Stimulated activated CD4-positive, alpha-beta T cell treated with anti-CD3 and anti-CD28 coated beads, TNF-alpha, amount 100 ng/mL, for 4 hours (primary cell): ENCODE data around the gene LRRC3.

Source experiments
- DNase-seq, 3 experiments: peaks; one replicate each; pipeline ENCODE4 v3.0.0-alpha.2; 2020; ENCODE audit warnings: low read depth in 3 of 3

The LRRC3 gene

GRCh38 chr21:44423941-44424607 is 31.2 kb upstream of the LRRC3 start:
- DNase-seq = no peak

GRCh38 chr21:44424608-44425306 is 30.6 kb upstream of the LRRC3 start:
- no peak for DNase-seq

- no peak for DNase-seq
Measured at GRCh38 chr21:44425307-44425894, 29.9 kb upstream of the LRRC3 start.

GRCh38 chr21:44425895-44426662 is 29.2 kb upstream of the LRRC3 start:
- no peak for DNase-seq

- DNase-seq = no peak
Measured at GRCh38 chr21:44426663-44427191, 28.6 kb upstream of the LRRC3 start.

- DNase-seq = no peak
Measured at GRCh38 chr21:44427241-44428120, 27.8 kb upstream of the LRRC3 start.

GRCh38 chr21:44428281-44428960 is 26.9 kb upstream of the LRRC3 start:
- peak in 2 of 3 experiments; percentile 3 to 13 for DNase-seq

- no peak for DNase-seq
Measured at GRCh38 chr21:44429894-44430293, 25.4 kb upstream of the LRRC3 start.

GRCh38 chr21:44431300-44431699 is 24.0 kb upstream of the LRRC3 start:
- no peak for DNase-seq

- no peak for DNase-seq
Measured at GRCh38 chr21:44432841-44433790, 22.2 kb upstream of the LRRC3 start.

GRCh38 chr21:44433791-44434567 is 21.3 kb upstream of the LRRC3 start:
- no peak for DNase-seq

GRCh38 chr21:44434568-44434925 is 20.8 kb upstream of the LRRC3 start:
- no peak for DNase-seq

- no peak for DNase-seq
Measured at GRCh38 chr21:44434936-44435635, 20.2 kb upstream of the LRRC3 start.

- no peak for DNase-seq
Measured at GRCh38 chr21:44436111-44436611, 19.1 kb upstream of the LRRC3 start.

- DNase-seq = no peak
Measured at GRCh38 chr21:44436958-44437357, 18.4 kb upstream of the LRRC3 start.

GRCh38 chr21:44437371-44437695 is 18.0 kb upstream of the LRRC3 start:
- no peak for DNase-seq

- no peak for DNase-seq
Measured at GRCh38 chr21:44437696-44438431, 17.4 kb upstream of the LRRC3 start.
